SK-N-SH (cell line): ENCODE data around the gene KIAA1191. TPM values are rescaled to one million over a fixed set of nuclear protein-coding genes. Genes with fewer than 3 reads are reported as not detected.

Experiments used
- CTCF ChIA-PET: fragments of 300-600, 350-600 bp; formaldehyde crosslinking; extraction: SDS; loops from one replicate; lab custom pipeline; 2021; lab: Yijun Ruan, JAX
- POLR2A ChIA-PET: fragments of 350-600 bp; sonication (Branson Sonifier 250); formaldehyde crosslinking; extraction: SDS; loops from one replicate; lab custom pipeline; 2020; ENCODE audit warnings: antibody characterized with exemption, inconsistent platforms; lab: Yijun Ruan, JAX
- DNase-seq: peaks from one replicate; pipeline ENCODE4 v3.0.0; 2012
- H2AFZ ChIP-seq: fragments of 200-600 bp; sonication (generic); 2 replicates; pipeline ENCODE4 v1.8.1; 2016; ENCODE audit warnings: antibody characterized with exemption, mild to moderate bottlenecking, low read depth
- H3F3A ChIP-seq: fragments of 200-600 bp; sonication (generic); replicated peaks from 2 replicates; pipeline ENCODE3; 2016; ENCODE audit warnings: antibody characterized with exemption, mild to moderate bottlenecking; ENCODE audit not compliant: insufficient read depth
- H3K27ac ChIP-seq, 2 experiments: fragments of 200-500 bp in 1 of 2; fragments of 200-600 bp in 1 of 2; sonication (Bioruptor generic) in 1 of 2; sonication (generic), shearing (Covaris generic) in 1 of 2; 2 replicates each; pipeline versions ENCODE4 v1.5.1 to v1.6.1; 2014 to 2016; ENCODE audit warnings: low read depth in 2 of 2, inconsistent platforms in 1 of 2, low read length in 1 of 2, mild to moderate bottlenecking in 1 of 2, mixed read lengths in 1 of 2
- H3K27me3 ChIP-seq: fragments of 200-600 bp; sonication (generic), shearing (Covaris generic); 2 replicates; pipeline ENCODE4 v1.6.1; 2016; ENCODE audit warnings: mixed run types; ENCODE audit not compliant: insufficient read depth
- H3K36me3 ChIP-seq, 2 experiments: fragments of 200-500 bp in 1 of 2; fragments of 200-600 bp in 1 of 2; sonication (Bioruptor generic) in 1 of 2; sonication (generic) in 1 of 2; replicated peaks in 1 of 2; 2 replicates each; pipeline versions ENCODE3 to v1.5.1; 2014 to 2016; ENCODE audit warnings: low read length in 1 of 2, mild to moderate bottlenecking in 1 of 2; ENCODE audit not compliant: insufficient read depth in 2 of 2, control insufficient read depth in 1 of 2
- H3K4me1 ChIP-seq, 2 experiments: fragments of 200-500 bp in 1 of 2; fragments of 200-600 bp in 1 of 2; sonication (Bioruptor generic) in 1 of 2; sonication (generic), shearing (Covaris generic) in 1 of 2; 2 replicates each; pipeline versions ENCODE4 v1.5.1 to v1.6.1; 2014 to 2016; ENCODE audit warnings: low read depth in 1 of 2, low read length in 1 of 2, mixed run types in 1 of 2; ENCODE audit not compliant: insufficient read depth in 2 of 2, control insufficient read depth in 1 of 2
- H3K4me2 ChIP-seq: fragments of 200-600 bp; sonication (generic), shearing (Covaris generic); 2 replicates; pipeline ENCODE4 v1.6.1; 2017; ENCODE audit warnings: mixed run types
- H3K4me3 ChIP-seq, 2 experiments: fragments of 200-500 bp in 1 of 2; fragments of 200-600 bp in 1 of 2; sonication (Bioruptor generic) in 1 of 2; sonication (generic), shearing (Covaris generic) in 1 of 2; 2 replicates each; pipeline versions ENCODE4 v1.5.1 to v1.8.1; 2014 to 2016; ENCODE audit warnings: low read depth in 2 of 2, inconsistent platforms in 1 of 2, low read length in 1 of 2, mild to moderate bottlenecking in 1 of 2, mixed read lengths in 1 of 2, moderate library complexity in 1 of 2
- H3K79me2 ChIP-seq: fragments of 200-600 bp; sonication (generic); 2 replicates; pipeline ENCODE4 v1.8.1; 2017; ENCODE audit warnings: mild to moderate bottlenecking; ENCODE audit not compliant: insufficient read depth
- H3K9ac ChIP-seq: fragments of 200-600 bp; sonication (generic); 2 replicates; pipeline ENCODE4 v1.6.1; 2017; ENCODE audit warnings: mixed run types
- H3K9me2 ChIP-seq: fragments of 200-600 bp; sonication (generic); 2 replicates; pipeline ENCODE4 v1.6.1; 2017; ENCODE audit warnings: mixed run types
- H3K9me3 ChIP-seq: fragments of 200-600 bp; sonication (generic); 2 replicates; pipeline ENCODE4 v1.6.1; 2017; ENCODE audit warnings: mixed run types, mild to moderate bottlenecking, moderate library complexity
- H4K20me1 ChIP-seq: fragments of 200-600 bp; sonication (generic); 2 replicates; pipeline ENCODE4 v1.6.1; 2017; ENCODE audit warnings: mild to moderate bottlenecking, mixed run types; ENCODE audit not compliant: insufficient read depth
- CHD2 ChIP-seq: fragments of 150-350 bp; IDR thresholded peaks from 2 replicates; pipeline ENCODE4 v1.6.1; 2018; ENCODE audit warnings: low read length; ENCODE audit not compliant: partially characterized antibody
- EZH2phosphoT487 ChIP-seq: fragments of 200-600 bp; sonication (generic); IDR thresholded peaks from 2 replicates; pipeline ENCODE4 v1.6.1; 2017; ENCODE audit warnings: low read depth, mixed run types, mild to moderate bottlenecking, antibody characterized with exemption, moderate library complexity, borderline replicate concordance
- FOSL2 ChIP-seq: IDR thresholded peaks from 2 replicates; pipeline ENCODE4 v1.4.0; 2012; ENCODE audit warnings: low read depth, mild to moderate bottlenecking, moderate library complexity, borderline replicate concordance
- FOXJ3 ChIP-seq: sonication (generic); formaldehyde crosslinking; IDR thresholded peaks from 2 replicates; pipeline ENCODE4 v1.5.1; 2020; ENCODE audit warnings: mild to moderate bottlenecking, missing genetic modification reagents
- IRF3 ChIP-seq: fragments of 150-350 bp; IDR thresholded peaks from 2 replicates; pipeline ENCODE4 v1.6.1; 2016; ENCODE audit warnings: mild to moderate bottlenecking, low read depth, low read length
- MEF2A ChIP-seq: IDR thresholded peaks from 2 replicates; pipeline ENCODE4 v1.4.0; 2012; ENCODE audit warnings: low read depth, borderline replicate concordance
- NFIC ChIP-seq: IDR thresholded peaks from 2 replicates; pipeline ENCODE4 v1.4.0; 2012; ENCODE audit warnings: borderline replicate concordance
- NRF1 ChIP-seq: IDR thresholded peaks from 2 replicates; pipeline ENCODE4 v1.6.1; 2012; ENCODE audit warnings: low read depth, mild to moderate bottlenecking, low read length
- POLR2AphosphoS5 ChIP-seq: IDR thresholded peaks from 2 replicates; pipeline ENCODE4 v1.6.1; 2012; ENCODE audit warnings: low read depth, low read length
- RCOR1 ChIP-seq: fragments of 150-350 bp; IDR thresholded peaks from 2 replicates; pipeline ENCODE4 v1.6.1; 2017; ENCODE audit warnings: antibody characterized with exemption, low read length
- REST ChIP-seq: IDR thresholded peaks from 2 replicates; pipeline ENCODE4 v1.6.1; 2012; ENCODE audit warnings: mild to moderate bottlenecking, low read depth, low read length, moderate library complexity
- RFX5 ChIP-seq: IDR thresholded peaks from 2 replicates; pipeline ENCODE4 v1.6.1; 2012; ENCODE audit warnings: mild to moderate bottlenecking, improper control_type of control experiment, low read length
- SMC3 ChIP-seq: IDR thresholded peaks from 2 replicates; pipeline ENCODE4 v1.6.1; 2012; ENCODE audit warnings: low read depth, low read length, improper control_type of control experiment
- TAF1 ChIP-seq: IDR thresholded peaks from 2 replicates; pipeline ENCODE4 v1.6.1; 2012; ENCODE audit warnings: low read depth, mild to moderate bottlenecking, low read length, moderate library complexity, borderline replicate concordance
- TCF12 ChIP-seq: IDR thresholded peaks from 2 replicates; pipeline ENCODE4 v1.4.0; 2012
- TEAD4 ChIP-seq: IDR thresholded peaks from 2 replicates; pipeline ENCODE4 v1.4.0; 2012; ENCODE audit warnings: mild to moderate bottlenecking, borderline replicate concordance; ENCODE audit not compliant: insufficient read depth
- USF1 ChIP-seq: IDR thresholded peaks from 2 replicates; pipeline ENCODE4 v1.4.0; 2012; ENCODE audit warnings: low read depth, borderline replicate concordance
- WGBS: methylation state at CpG from one replicate; pipeline ENCODE4 v1.1.6; 2017; ENCODE audit warnings: low lambda C conversion rate; 5-methylcytosine and 5-hydroxymethylcytosine counted together
- polyA plus RNA-seq, 3 experiments: library from polyadenylated mRNA; depleted of rRNA; stranded (reverse); fragments of >200 nt; gene quantifications; 2 replicates each; pipeline ENCODE4 v1.2.3, GENCODE V29; 2012

The KIAA1191 gene
- polyA plus RNA-seq, 1 of the 3 experiments (the other 2 are of a cell fraction), result 100 TPM

GRCh38 chr5:176356179-176356566, 5.4 kb downstream of the KIAA1191 start:
- WGBS, result 97% methylated on average over 3 of the region's 3 CpGs
- CTCF ChIA-PET, result no interaction called here

More at GRCh38 chr5:176356179-176356566, 5.4 kb downstream of the KIAA1191 start:
- H3K9ac ChIP-seq, result no peak overlapping the region
- H3K4me1 ChIP-seq, result peaks cover 0 to 10% of the 10 kb centered on the region in 2 experiments; a peak in 1 of 4 replicates
- peaks cover 66% of the 10 kb centered on the region for H4K20me1 ChIP-seq
- POLR2A ChIA-PET, result no interaction called here
- no peak for DNase-seq
- no peaks in the 10 kb centered on the region for H3K27me3 ChIP-seq
- no peaks in the 10 kb centered on the region for H3K9me2 ChIP-seq
- TF ChIP-seq REST (no peak), EZH2phosphoT487 (no peak), IRF3 (no peak), POLR2AphosphoS5 (no peak), USF1 (no peak), TCF12 (no peak), MEF2A (no peak), TAF1 (no peak), FOXJ3 (CRISPR knock-in tag) (no peak), CHD2 (no peak), RFX5 (no peak), TEAD4 (no peak), SMC3 (no peak), FOSL2 (no peak), NFIC (no peak), RCOR1 (no peak), NRF1 (no peak)
- H3K79me2 ChIP-seq, result peaks cover 100% of the 10 kb centered on the region
- H3F3A ChIP-seq, result peaks cover 3% of the 10 kb centered on the region
- peaks cover 38 to 64% of the 10 kb centered on the region in 2 experiments for H3K36me3 ChIP-seq
- H3K4me2 ChIP-seq, result no peak overlapping the region
- H3K4me3 ChIP-seq, result no peak overlapping the region
- H3K9me3 ChIP-seq, result no peaks in the 10 kb centered on the region
- H2AFZ ChIP-seq, result no peak overlapping the region
- no peak overlapping the region for H3K27ac ChIP-seq
